ENCODE measurements around the gene EIF4E.
A peak's percentile ranks its signal among the peaks of the same experiment; 100 is the strongest.
"Not testable (repeated sequence)": the region's sequence is repeated elsewhere in the genome, so short reads cannot be mapped to it uniquely, and the experiment has no call there.

EIF4E gene

DNA sequence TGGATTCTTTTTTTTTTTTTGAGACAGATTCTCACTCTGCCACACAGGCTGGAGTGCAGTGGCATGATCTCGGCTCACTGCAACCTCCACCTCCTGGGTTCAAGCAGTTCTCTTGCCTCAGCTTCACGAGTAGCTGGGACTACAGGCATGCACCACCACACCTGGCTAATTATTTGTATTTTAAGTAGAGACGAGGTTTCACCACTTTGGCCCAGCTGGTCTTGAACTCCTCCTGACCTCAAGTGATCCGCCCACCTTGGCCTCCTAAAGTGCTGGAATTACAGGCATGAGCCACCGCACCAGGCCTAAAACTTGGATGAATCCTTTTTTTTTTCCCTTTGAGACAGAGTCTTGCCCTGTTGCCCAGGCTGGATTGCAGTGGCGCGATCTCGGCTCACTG, 18.2 kb downstream of the EIF4E start:
- peaks cover 42% of the 10 kb centered on the region for H3K4me1 Mint-ChIP-seq
- not testable (repeated sequence) for ATAC-seq (ENCODE audit: low read depth); H3K27me3 Mint-ChIP-seq; H3K36me3 Mint-ChIP-seq; H3K27ac Mint-ChIP-seq; H3K9me3 Mint-ChIP-seq; DNase-seq (ENCODE audit: low spot score in 2 of 2)
- H3K4me3 Mint-ChIP-seq, result peak overlapping the region; percentile 11

DNA sequence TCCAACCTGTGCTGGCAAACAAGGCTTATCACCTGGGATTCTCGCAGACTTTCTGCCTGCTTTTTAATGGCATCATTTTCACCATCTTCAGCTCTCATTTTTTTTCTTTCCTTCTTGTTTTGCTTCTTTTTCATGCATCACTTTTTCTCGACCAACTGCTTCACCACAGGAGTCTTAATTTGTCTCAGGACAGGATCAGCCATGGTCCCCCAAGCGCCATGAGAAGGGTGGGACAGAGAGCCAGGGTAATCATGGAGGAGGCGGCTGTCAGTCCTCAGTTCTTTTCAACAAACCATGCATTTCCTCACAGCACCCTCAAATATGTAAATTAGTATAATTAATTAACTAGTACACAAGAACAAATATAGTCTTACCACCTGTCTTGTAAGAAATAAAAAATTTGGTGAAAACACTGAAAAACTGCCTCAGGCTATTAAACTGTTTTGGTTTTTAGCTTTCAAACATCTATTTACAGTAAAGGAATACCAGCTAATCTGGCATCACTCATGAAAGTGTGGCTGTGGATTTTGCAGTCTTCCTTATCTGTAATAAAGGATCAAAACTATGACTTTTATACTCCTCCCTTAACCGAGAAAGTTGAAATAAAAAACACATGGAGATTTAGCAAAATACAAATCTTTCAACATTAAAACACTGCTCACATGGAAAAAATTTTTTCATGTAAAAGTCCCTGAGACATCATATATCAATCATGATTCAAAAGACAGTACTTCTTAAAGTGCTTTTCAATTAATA, 19.1 kb downstream of the EIF4E start:
- DNase-seq (ENCODE audit: low spot score in 2 of 2) (no peak), ATAC-seq (ENCODE audit: low read depth) (no peak)
- no peaks in the 10 kb centered on the region for H3K9me3 Mint-ChIP-seq
- H3K27me3 Mint-ChIP-seq, result no peaks in the 10 kb centered on the region
- H3K36me3 Mint-ChIP-seq, result peaks cover 8% of the 10 kb centered on the region
- H3K4me3 Mint-ChIP-seq, result peak overlapping the region; percentile 38
- H3K4me1 Mint-ChIP-seq, result peaks cover 50% of the 10 kb centered on the region
- peak overlapping the region; percentile 14 for H3K27ac Mint-ChIP-seq

DNA sequence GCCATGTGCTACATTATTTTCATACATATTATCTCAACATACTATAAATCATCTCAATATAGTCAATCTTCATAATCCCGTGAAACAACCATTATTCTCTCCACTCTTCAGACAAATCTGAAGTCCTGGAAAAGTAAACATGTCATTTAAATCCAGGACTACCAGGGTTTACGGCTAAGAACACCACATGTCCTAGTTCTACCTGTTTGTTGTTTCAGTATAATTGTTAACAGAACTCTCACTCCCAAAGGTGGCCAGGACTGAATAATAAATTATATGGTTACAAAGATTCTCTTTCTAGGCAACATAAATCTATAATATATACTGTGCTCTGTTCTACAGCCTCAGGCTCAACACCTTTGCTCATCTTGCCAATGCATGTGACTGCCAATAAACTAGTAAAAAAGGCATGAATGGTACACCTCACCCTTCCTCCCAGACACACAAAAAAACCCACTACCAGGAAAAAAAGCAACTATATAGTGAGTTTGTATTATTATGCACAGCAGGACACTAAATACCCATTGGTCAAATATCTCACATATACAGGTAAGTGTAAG, 20.1 kb downstream of the EIF4E start:
- no peak overlapping the region for H3K27ac Mint-ChIP-seq
- peaks cover 48% of the 10 kb centered on the region for H3K4me1 Mint-ChIP-seq

DNA sequence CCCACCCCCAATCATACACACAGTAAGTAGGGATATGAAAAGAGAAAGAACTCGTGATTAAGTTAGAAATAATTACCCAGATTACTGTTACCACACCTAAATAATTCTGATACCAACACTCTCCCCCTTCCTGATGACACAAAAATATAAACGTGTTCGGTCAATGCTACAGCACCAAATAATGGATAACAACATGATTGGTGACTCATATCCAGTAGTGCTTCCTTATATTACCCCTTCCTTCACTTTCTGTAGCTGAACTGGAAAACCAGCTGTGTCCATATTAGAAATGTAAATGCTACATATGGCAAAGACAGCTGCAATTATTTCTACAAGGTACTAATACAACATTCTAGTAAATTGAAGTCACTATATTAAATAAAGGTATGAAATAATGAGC, 20.8 kb downstream of the EIF4E start:
- Mint-ChIP-seq H3K4me3 (no peak overlapping the region), H3K27ac (peak overlapping the region; percentile 58), H3K4me1 (peaks cover 48% of the 10 kb centered on the region), H3K9me3 (no peaks in the 10 kb centered on the region), H3K27me3 (no peaks in the 10 kb centered on the region), H3K36me3 (peaks cover 8% of the 10 kb centered on the region)
- no peak for DNase-seq (ENCODE audit: low spot score in 2 of 2)
- no peak for ATAC-seq (ENCODE audit: low read depth)

More for the DNA sequence above, 20.1 kb downstream of the EIF4E start:
- ATAC-seq (ENCODE audit: low read depth), result no peak
- Mint-ChIP-seq H3K9me3 (no peaks in the 10 kb centered on the region), H3K36me3 (peaks cover 8% of the 10 kb centered on the region), H3K4me3 (no peak overlapping the region), H3K27me3 (no peaks in the 10 kb centered on the region)
- no peak for DNase-seq (ENCODE audit: low spot score in 2 of 2)

DNA sequence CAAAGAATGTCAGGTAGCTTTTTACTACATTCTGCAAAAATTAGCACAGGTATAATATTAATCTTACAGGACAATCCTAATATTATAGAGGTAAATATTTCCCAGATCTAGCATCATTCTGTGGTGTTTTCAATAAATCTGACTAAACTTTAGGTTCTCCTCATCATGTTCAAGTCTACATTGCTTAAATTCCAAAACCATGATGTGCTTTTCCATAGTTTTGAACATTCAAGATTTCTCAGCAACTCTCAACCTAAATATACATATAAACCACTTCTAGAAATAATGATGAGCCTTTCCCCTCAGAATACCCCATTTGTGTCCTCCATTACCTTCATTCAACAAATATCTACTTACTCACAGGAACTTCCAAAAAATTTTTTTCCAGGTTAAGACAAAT, 23.1 kb downstream of the EIF4E start:
- H3K36me3 Mint-ChIP-seq, result peaks cover 17% of the 10 kb centered on the region
- DNase-seq (ENCODE audit: low spot score in 2 of 2) (no peak), ATAC-seq (ENCODE audit: low read depth) (no peak)
- H3K4me1 Mint-ChIP-seq, result peaks cover 51% of the 10 kb centered on the region
- no peak overlapping the region for H3K4me3 Mint-ChIP-seq
- H3K27me3 Mint-ChIP-seq, result no peaks in the 10 kb centered on the region
- H3K27ac Mint-ChIP-seq, result peak overlapping the region; percentile 43
- H3K9me3 Mint-ChIP-seq, result no peaks in the 10 kb centered on the region

DNA sequence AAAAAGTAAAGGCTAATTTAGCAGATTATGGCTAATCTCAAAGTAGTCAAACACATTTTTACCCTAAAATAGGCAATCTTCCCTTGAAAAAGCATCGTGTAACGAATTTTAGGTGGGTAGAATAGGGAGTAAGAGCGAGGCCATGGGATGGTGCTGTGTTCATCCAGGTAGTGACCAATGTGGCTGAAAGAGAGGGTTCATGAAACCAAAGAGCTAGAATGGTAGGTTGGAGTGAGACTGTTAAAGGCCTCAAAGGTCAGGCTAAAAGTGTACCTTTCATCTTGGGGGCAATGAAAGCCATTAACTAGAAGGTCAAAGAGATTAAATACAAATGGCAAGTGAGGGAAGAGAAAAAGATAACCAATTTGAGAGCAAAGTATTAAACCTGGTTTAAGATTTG, 23.6 kb downstream of the EIF4E start:
- Mint-ChIP-seq H3K27me3 (no peaks in the 10 kb centered on the region), H3K9me3 (no peaks in the 10 kb centered on the region), H3K4me3 (no peak overlapping the region), H3K27ac (no peak overlapping the region), H3K4me1 (peaks cover 53% of the 10 kb centered on the region), H3K36me3 (peaks cover 21% of the 10 kb centered on the region)
- DNase-seq (ENCODE audit: low spot score in 2 of 2), result no peak
- no peak for ATAC-seq (ENCODE audit: low read depth)

DNA sequence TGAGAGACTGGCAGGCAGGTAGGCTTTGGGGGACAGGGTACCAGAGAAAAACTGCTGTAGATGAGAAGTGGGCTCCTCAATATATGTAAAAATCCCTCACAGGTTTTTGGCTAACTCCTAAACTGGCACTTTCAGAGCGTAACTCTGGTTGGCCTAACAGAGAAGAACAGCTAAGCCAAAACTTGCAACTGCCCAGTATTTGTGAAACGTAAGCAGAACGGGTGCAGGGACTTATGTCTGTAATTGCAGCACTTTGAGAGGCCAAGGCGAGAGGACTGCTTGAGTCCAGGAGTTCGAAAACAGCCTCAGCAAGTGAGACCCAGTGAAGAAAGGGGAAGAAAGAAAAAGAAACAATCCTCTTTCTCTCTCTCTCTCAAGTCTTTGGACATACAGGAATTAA, 25.0 kb downstream of the EIF4E start:
- no peaks in the 10 kb centered on the region for H3K27me3 Mint-ChIP-seq
- H3K4me3 Mint-ChIP-seq, result no peak overlapping the region
- no peaks in the 10 kb centered on the region for H3K9me3 Mint-ChIP-seq
- H3K4me1 Mint-ChIP-seq, result peaks cover 48% of the 10 kb centered on the region
- ATAC-seq (ENCODE audit: low read depth) (no peak), DNase-seq (ENCODE audit: low spot score in 2 of 2) (no peak)
- H3K27ac Mint-ChIP-seq, result peak overlapping the region; percentile 47
- H3K36me3 Mint-ChIP-seq, result peaks cover 23% of the 10 kb centered on the region

DNA sequence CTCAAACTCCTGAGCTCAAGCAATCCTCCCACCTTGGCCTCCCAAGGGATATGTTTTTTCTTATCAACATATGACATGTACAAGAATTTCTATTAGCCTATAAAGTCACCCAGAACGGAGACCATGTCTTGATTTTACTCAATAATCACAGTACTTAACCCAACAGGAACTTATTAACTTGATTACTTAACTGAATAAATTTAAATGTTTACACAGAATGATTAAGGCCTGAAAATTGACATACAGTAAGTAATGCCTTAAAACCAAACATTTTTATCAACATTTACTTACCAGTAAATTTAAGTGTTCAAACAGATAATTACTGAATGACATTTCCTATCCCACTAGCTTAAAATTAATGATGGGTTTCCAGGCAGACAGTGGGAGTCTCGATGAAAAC, 25.4 kb downstream of the EIF4E start:
- H3K27ac Mint-ChIP-seq, result peak overlapping the region; percentile 47
- no peaks in the 10 kb centered on the region for H3K27me3 Mint-ChIP-seq
- H3K36me3 Mint-ChIP-seq, result peaks cover 23% of the 10 kb centered on the region
- ATAC-seq (ENCODE audit: low read depth) (no peak), DNase-seq (ENCODE audit: low spot score in 2 of 2) (no peak)
- H3K4me1 Mint-ChIP-seq, result peaks cover 44% of the 10 kb centered on the region
- H3K9me3 Mint-ChIP-seq, result no peaks in the 10 kb centered on the region
- H3K4me3 Mint-ChIP-seq, result no peak overlapping the region

DNA sequence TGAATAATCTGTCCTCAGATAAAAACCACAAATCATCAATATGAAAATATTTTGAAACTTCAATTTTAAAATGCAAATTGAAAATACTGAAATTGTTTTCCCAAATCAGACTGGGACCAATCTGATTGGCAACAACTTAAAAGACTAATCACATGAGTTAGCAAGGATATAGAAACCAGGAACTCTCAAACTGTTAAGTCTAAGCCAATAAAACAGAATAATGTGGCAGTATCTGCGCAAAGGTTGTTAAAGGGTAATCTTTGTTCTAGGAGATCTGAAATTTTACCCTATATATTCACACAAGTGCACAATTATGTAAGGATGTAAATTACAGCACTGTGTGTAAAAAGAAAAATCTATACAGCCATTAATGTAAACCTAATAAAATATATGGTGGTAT, 29.7 kb downstream of the EIF4E start:
- peaks cover 23% of the 10 kb centered on the region for H3K4me1 Mint-ChIP-seq
- H3K9me3 Mint-ChIP-seq, result no peaks in the 10 kb centered on the region
- DNase-seq (ENCODE audit: low spot score in 2 of 2), result no peak
- no peak overlapping the region for H3K4me3 Mint-ChIP-seq
- no peaks in the 10 kb centered on the region for H3K27me3 Mint-ChIP-seq
- H3K36me3 Mint-ChIP-seq, result peaks cover 25% of the 10 kb centered on the region
- ATAC-seq (ENCODE audit: low read depth), result no peak
- H3K27ac Mint-ChIP-seq, result peak overlapping the region; percentile 55

DNA sequence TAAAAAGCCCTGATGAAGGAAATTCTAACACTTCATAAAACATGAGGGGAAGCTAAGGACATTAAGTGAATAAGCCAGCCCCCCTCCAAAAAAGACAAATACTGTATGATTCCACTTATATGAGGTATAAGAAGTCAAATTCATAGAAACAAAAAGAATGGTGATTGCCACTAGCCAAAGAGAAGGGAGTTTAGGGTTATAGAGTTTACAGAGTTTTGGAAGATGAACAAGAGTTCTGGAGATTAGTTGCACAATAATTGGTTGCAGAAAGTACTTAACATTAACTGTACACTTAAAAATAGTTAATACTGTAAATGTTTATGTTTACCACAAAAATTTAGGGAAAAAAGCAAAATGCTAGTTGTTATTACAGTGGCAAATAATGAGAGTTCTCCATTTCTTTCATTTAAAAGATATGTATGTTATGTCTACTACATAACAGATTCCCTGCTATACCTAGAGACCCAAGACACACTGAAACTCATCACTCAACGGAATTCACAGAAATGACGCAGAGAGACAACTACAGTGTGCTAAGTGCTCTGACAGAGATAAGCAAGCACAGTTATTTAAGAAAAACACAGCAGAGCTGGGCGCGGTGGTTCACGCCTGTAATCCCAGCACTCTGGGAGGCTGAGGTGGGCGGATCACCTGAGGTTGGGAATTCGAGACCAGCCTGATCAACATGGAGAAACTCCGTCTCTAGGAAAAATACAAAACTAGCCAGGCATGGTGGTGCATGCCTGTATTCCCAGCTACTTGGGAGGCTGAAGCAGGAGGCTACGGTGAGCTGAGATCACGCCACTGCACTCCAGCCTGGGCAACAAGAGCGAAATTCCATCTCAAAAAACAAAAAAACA, 37.2 kb downstream of the EIF4E start:
- Mint-ChIP-seq H3K36me3 (peaks cover 35% of the 10 kb centered on the region), H3K4me1 (peaks cover 13% of the 10 kb centered on the region)

DNA sequence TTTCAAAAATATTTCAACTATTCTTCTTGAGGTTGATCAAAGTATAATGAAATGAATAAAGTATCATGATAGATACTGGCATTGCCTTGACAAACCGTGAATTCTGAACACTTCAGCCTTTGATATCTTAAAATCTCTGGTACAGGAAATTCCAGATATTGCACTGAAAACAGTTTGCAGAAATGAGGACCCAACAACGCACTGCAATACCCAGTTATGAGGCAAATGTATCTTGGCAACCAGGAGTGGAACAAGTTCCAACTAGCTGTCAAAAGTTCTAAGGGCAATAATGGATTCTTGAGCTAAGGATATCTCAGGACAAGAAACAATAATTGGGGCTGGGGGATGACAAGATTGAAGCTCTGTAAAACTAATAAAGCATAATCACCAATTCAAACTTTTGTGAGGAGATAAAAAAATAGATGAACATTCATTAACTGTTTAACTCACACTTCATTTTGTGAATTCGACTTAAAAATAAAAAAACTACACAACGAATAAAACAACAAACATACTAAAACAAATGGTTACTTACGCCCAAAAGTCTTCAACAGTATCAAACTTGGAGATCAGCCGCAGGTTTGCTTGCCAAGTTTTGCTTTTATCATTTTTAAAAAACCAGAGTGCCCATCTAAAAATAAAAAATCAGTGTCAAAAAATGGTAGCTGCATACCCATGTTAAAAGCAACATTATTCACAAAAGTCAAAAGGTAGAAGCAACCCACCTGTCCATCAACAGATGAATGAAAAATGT, 38.1 kb downstream of the EIF4E start:
- no peak for ATAC-seq (ENCODE audit: low read depth)
- H3K36me3 Mint-ChIP-seq, result peaks cover 33% of the 10 kb centered on the region
- no peaks in the 10 kb centered on the region for H3K27me3 Mint-ChIP-seq
- H3K9me3 Mint-ChIP-seq, result no peaks in the 10 kb centered on the region
- peaks cover 11% of the 10 kb centered on the region for H3K4me1 Mint-ChIP-seq
- H3K27ac Mint-ChIP-seq, result no peak overlapping the region
- H3K4me3 Mint-ChIP-seq, result no peak overlapping the region
- DNase-seq (ENCODE audit: low spot score in 2 of 2), result no peak

More for the DNA sequence above, 37.2 kb downstream of the EIF4E start:
- H3K27ac Mint-ChIP-seq, result no peak overlapping the region
- no peak overlapping the region for H3K4me3 Mint-ChIP-seq
- H3K27me3 Mint-ChIP-seq, result no peaks in the 10 kb centered on the region
- no peak for DNase-seq (ENCODE audit: low spot score in 2 of 2)
- no peaks in the 10 kb centered on the region for H3K9me3 Mint-ChIP-seq
- ATAC-seq (ENCODE audit: low read depth), result no peak

DNA sequence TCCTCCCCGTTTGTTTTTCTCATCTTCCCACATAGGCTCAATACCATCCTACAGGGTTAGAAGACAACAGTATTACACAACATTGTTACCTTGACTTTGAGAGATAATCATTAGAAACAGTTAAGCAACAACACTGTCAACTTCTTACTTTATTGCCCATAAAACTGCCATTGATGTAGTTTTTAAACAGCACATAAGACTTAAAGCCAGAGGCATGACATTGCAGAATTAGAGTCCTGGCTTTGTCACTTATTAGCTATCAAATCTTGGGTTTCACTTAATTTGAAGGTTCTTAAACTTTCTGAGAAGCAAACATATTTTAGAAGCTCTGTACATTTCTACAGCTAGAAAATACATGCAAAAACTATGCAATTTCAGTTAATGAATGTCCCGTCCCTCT, 41.8 kb downstream of the EIF4E start:
- no peak for ATAC-seq (ENCODE audit: low read depth)
- H3K4me3 Mint-ChIP-seq, result no peak overlapping the region
- H3K27me3 Mint-ChIP-seq, result no peaks in the 10 kb centered on the region
- H3K4me1 Mint-ChIP-seq, result peaks cover 2% of the 10 kb centered on the region
- peaks cover 22% of the 10 kb centered on the region for H3K36me3 Mint-ChIP-seq
- H3K9me3 Mint-ChIP-seq, result no peaks in the 10 kb centered on the region
- H3K27ac Mint-ChIP-seq, result no peak overlapping the region
- no peak for DNase-seq (ENCODE audit: low spot score in 2 of 2)

DNA sequence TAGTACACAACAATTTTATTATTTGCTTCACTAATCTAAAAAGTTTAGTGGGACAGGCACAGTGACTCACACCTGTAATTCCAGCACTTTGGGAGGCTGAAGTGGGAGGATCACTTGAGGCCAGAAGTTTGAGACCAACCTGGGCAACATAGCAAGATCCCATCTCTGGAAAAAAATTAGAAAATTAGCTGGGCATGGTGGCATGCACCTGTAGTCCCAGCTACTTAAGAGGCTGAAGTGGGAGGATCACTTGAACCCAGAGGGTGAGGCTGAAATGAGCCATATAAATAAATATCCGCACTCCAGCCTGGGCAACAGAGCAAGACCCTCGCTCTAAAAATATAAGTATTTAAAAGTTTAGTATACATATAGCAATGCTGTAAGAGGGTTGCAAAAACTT, 42.6 kb downstream of the EIF4E start:
- not testable (repeated sequence) for H3K4me1 Mint-ChIP-seq; ATAC-seq (ENCODE audit: low read depth); H3K27me3 Mint-ChIP-seq; H3K9me3 Mint-ChIP-seq; H3K27ac Mint-ChIP-seq; DNase-seq (ENCODE audit: low spot score in 2 of 2); H3K4me3 Mint-ChIP-seq
- H3K36me3 Mint-ChIP-seq, result peaks cover 21% of the 10 kb centered on the region

DNA sequence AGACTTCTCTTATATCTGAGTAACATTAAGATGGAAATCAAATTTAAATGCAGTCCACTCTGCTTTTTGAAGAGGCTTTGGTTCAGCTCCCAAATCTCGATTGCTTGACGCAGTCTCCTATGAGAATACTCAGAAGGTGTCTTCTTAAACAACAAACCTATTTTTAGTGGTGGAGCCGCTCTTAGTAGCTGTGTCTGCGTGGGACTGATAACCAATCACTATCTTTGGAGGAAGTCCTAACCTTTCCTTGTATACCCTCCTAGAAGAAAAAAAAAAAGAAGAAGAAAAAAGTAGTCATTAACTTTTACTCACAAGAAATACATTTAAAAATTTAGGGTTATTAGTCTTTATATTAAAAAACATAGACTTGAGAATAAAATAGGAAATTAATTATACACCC, 48.0 kb downstream of the EIF4E start:
- not testable (repeated sequence) for H3K27ac Mint-ChIP-seq; DNase-seq (ENCODE audit: low spot score in 2 of 2); ATAC-seq (ENCODE audit: low read depth); H3K4me3 Mint-ChIP-seq; H3K9me3 Mint-ChIP-seq; H3K27me3 Mint-ChIP-seq; H3K4me1 Mint-ChIP-seq
- H3K36me3 Mint-ChIP-seq, result peaks cover 13% of the 10 kb centered on the region
